ENCODE data around the gene EDN1.

The EDN1 gene

GRCh38 chr6:12270551-12271230, 19.5 kb upstream of the EDN1 start:
- no peak for DNase-seq (ENCODE audit: low spot score)

GRCh38 chr6:12271594-12271993, 18.6 kb upstream of the EDN1 start:
- DNase-seq (ENCODE audit: low spot score): no peak

- no peak for DNase-seq (ENCODE audit: low spot score)
Measured at GRCh38 chr6:12271997-12272396, 18.2 kb upstream of the EDN1 start.

DNA sequence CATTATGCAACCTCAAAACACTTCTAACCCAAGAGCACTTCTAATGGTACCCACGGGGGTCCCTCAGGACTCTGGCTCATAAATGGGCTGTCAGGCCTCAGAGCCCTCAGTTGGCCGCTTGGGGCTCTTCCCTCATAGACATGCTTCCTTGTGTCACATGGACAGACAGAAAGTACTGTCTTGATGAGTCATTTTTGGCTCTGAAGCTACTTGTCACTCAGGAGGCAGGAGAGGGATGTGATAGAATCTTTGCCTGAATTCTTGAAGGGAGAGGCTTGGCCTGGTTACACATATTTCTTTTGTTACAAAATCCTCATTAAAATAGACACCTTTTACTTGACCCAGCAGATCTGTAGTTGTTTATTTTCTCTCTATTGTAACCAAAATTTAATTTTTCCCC, 15.1 kb upstream of the EDN1 start:
- DNase-seq (ENCODE audit: low spot score): no peak

GRCh38 chr6:12276930-12277315, 13.2 kb upstream of the EDN1 start:
- DNase-seq (ENCODE audit: low spot score): no peak

GRCh38 chr6:12277386-12277785, 12.8 kb upstream of the EDN1 start:
- DNase-seq (ENCODE audit: low spot score): no peak

DNA sequence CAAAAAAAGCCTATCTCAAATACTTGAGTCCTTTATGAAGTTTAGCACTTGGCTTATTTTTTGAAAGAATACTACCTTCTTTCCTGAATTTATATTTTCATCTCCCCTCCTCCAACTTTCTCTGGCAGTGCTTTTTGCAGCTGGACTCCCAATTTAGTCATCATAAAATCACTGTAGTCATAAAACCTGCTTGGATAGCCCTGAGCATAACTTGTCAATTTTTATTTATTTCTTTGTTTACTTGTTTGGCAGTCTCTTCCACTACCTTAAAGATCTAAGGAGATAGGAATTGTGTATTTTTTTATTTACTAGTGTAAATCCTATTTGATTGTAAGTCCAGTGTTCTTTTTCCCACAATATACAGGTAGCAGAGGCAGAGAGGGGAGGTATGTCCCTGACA, 11.2 kb upstream of the EDN1 start:
- no peak for DNase-seq (ENCODE audit: low spot score)

- no peak for DNase-seq (ENCODE audit: low spot score)
Measured at GRCh38 chr6:12279322-12280091, 10.7 kb upstream of the EDN1 start.

- no peak for DNase-seq (ENCODE audit: low spot score)
Measured at GRCh38 chr6:12280458-12280857, 9.7 kb upstream of the EDN1 start.

GRCh38 chr6:12280902-12281301, 9.3 kb upstream of the EDN1 start:
- no peak for DNase-seq (ENCODE audit: low spot score)

- no peak for DNase-seq (ENCODE audit: low spot score)
Measured at GRCh38 chr6:12283904-12284303, 6.3 kb upstream of the EDN1 start.

- DNase-seq (ENCODE audit: low spot score): no peak
Measured at GRCh38 chr6:12286373-12287110, 3.6 kb upstream of the EDN1 start.

DNA sequence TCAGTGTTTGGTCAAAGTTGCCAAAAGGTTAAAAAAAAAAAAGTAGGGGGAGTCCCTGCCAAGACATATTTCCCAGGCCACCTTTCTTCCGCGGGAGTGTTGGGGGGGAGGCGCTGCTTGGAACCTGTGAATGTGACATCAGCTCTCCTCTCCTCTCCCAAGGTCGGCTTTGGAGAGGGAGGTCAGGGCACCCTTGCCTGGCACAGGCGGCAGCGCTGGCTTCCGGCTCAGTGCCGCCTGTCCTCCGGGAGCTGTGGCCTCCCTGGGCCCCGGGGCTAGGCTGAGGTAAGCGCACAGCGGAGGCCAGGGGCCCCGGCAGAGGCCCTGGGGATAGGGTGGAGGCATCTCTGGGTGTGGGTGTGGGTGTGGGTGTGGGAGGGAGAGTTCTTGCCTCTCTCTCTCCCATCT, 1.9 kb upstream of the EDN1 start:
- no peak for DNase-seq (ENCODE audit: low spot score)

GRCh38 chr6:12288914-12289313, 1.2 kb upstream of the EDN1 start:
- no peak for DNase-seq (ENCODE audit: low spot score)

GRCh38 chr6:12289365-12289919, 719 bp upstream of the EDN1 start:
- peak; percentile 49 for DNase-seq (ENCODE audit: low spot score)

- DNase-seq (ENCODE audit: low spot score): no peak
Measured at GRCh38 chr6:12291071-12291838, 1.1 kb downstream of the EDN1 start.

DNA sequence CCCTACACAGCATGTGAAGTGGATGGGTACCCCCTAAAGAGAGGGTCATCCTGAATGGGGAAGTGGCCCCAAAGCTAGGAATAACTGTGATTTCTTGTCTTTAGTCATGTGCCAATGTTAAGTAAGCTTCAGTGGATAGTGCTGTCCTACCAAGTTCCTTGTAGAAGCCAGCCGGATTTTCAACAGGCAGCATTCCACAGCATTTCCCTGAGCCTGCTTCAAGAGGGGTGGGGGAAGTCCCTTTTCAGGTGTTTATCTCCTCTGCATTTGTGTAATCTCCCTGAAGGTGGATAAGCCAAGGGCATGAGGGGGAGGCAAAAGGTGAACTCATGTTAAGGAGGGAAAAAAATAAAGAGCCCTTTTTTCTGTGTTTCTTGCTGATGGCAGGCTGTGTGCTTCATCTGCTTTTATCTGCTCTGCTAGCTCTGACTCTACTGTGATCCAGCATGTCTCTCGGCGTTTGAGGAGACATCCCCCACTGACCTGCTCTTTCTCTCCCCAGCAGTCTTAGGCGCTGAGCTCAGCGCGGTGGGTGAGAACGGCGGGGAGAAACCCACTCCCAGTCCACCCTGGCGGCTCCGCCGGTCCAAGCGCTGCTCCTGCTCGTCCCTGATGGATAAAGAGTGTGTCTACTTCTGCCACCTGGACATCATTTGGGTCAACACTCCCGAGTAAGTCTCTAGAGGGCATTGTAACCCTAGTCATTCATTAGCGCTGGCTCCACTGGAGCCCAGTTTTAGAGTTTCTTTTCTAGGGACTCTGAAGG, 1.9 kb downstream of the EDN1 start:
- peak; percentile 7 for DNase-seq (ENCODE audit: low spot score)

GRCh38 chr6:12293235-12293930, 3.2 kb downstream of the EDN1 start:
- no peak for DNase-seq (ENCODE audit: low spot score)

- no peak for DNase-seq (ENCODE audit: low spot score)
Measured at GRCh38 chr6:12293931-12294807, 4.0 kb downstream of the EDN1 start.
